Stomach (tissue), 9 donors: ENCODE results near the gene DLX2. TPM values are rescaled to one million over a fixed set of nuclear protein-coding genes. Genes with fewer than 3 reads are reported as not detected.
"Not testable (repeated sequence)": the region's sequence is repeated elsewhere in the genome, so short reads cannot be mapped to it uniquely, and the experiment has no call there.

Experiments used
- DNase-seq, 2 donors: peaks; one replicate each; pipeline versions ENCODE4 v3.0.0 to v3.0.0-alpha.2; 2013 to 2019
- H3K27ac ChIP-seq, 5 donors: fragments of 200-600 bp in 4 of 5; sonication (generic) in 4 of 5; one replicate each; pipeline ENCODE4 v1.5.1; 2013 to 2019; ENCODE audit warnings: mild to moderate bottlenecking in 1 of 5, moderate library complexity in 1 of 5
- H3K27me3 ChIP-seq, 3 donors: fragments of 200-600 bp; sonication (generic); one replicate each; pipeline ENCODE4 v1.5.1; 2017 to 2019; ENCODE audit warnings: mixed run types in 1 of 3
- H3K36me3 ChIP-seq, 4 donors: fragments of 200-600 bp; sonication (generic); 1 replicate in 3 of 4; 2 replicates in 1 of 4; pipeline ENCODE4 v1.5.1; 2016 to 2019
- H3K4me1 ChIP-seq, 4 donors: fragments of 200-600 bp; sonication (generic); one replicate each; pipeline ENCODE4 v1.5.1; 2016 to 2019
- H3K4me3 ChIP-seq, 4 donors: fragments of 200-600 bp; sonication (generic) in 3 of 4; one replicate each; pipeline ENCODE4 v1.5.1; 2016 to 2019; ENCODE audit warnings: mild to moderate bottlenecking in 1 of 4
- H3K9me3 ChIP-seq, 4 donors: fragments of 200-600 bp; sonication (generic); one replicate each; pipeline ENCODE4 v1.5.1; 2016 to 2019
- CTCF ChIP-seq, 7 experiments: fragments of 450-650 bp in 4 of 7; fragments of 200-600 bp in 3 of 7; sonication (generic) in 3 of 7; IDR thresholded peaks; one replicate each; pipeline ENCODE4 v1.5.1; 2016 to 2019; ENCODE audit warnings: antibody characterized with exemption in 7 of 7, control low read depth in 2 of 7, mild to moderate bottlenecking in 1 of 7
- EP300 ChIP-seq: sonication (generic); formaldehyde crosslinking; IDR thresholded peaks from one replicate; pipeline ENCODE4 v1.6.1; 2017; ENCODE audit warnings: antibody characterized with exemption
- POLR2A ChIP-seq, 4 donors: fragments of 450-650 bp; IDR thresholded peaks; one replicate each; pipeline ENCODE4 v1.6.1; 2016; ENCODE audit warnings: antibody characterized with exemption in 4 of 4, control low read depth in 2 of 4, mild to moderate bottlenecking in 1 of 4, moderate library complexity in 1 of 4
- POLR2AphosphoS5 ChIP-seq, 3 donors: sonication (generic); formaldehyde crosslinking; IDR thresholded peaks; one replicate each; pipeline ENCODE4 v1.6.1; 2016; ENCODE audit warnings: antibody characterized with exemption in 3 of 3
- whole genome bisulfite sequencing, 5 donors: extraction: QIAGEN DNeasy Blood & Tissue Kit in 3 of 5; methylation state at CpG; one replicate each; pipeline versions ENCODE4 v1.1.5 to v1.1.7; 2013 to 2018; 5-methylcytosine and 5-hydroxymethylcytosine counted together
- intact Hi-C: fragments of 100-400 bp; cut with DNase I; formaldehyde crosslinking; loops from one replicate; pipeline ENCODE4 v1.15.1; 2023; ENCODE audit warnings: low total_unique reads
- polyA plus RNA-seq, 3 donors: library from polyadenylated mRNA; stranded (reverse); fragments of 200-250 nt; gene quantifications; one replicate each; pipeline ENCODE4 v1.2.3, GENCODE V29; 2013
- total RNA-seq, 5 donors: library from RNA; depleted of rRNA; stranded (reverse); fragments of >200 nt; gene quantifications; one replicate each; pipeline versions ENCODE4 v1.1.0 to v1.2.3, GENCODE V29; 2014 to 2016
- donor health status: healthy with polysubstance abuse.
- donor health status: Bipolar disorder and iron deficiency.
- donor health status: healthy.

DLX2 gene
- total and polyA plus RNA-seq, 8 donors = 0.03 TPM; not detected in 7

- Histone ChIP-seq H3K4me1 (no peaks in the 10 kb centered on the region), H3K4me3 (no peak overlapping the region), H3K9me3 (no peaks in the 10 kb centered on the region), H3K36me3 (no peaks in the 10 kb centered on the region), H3K27me3 (peaks cover 0 to 19% (median 6%) of the 10 kb centered on the region in 3 donors), H3K27ac (no peak overlapping the region)
- DNase-seq = no peak
- intact Hi-C loops = no loop called here
- TF ChIP-seq EP300 = no peak
- TF ChIP-seq POLR2AphosphoS5 (IDR thresholded peaks at IDR 0.05) = no peak
- TF ChIP-seq POLR2A (IDR thresholded peaks at IDR 0.05) = no peak
- no peak for TF ChIP-seq CTCF (IDR thresholded peaks at IDR 0.05)
Measured at GRCh38 chr2:172119089-172119488, 16.4 kb upstream of the DLX2 start.

- peaks cover 0 to 32% (median 6%) of the 10 kb centered on the region in 3 donors for H3K27me3 ChIP-seq
- WGBS, 5 donors = 62 to 79% (median 67%) methylated on average over 5 of the region's 5 CpGs
- no peaks in the 10 kb centered on the region for H3K4me1 ChIP-seq
- H3K36me3 ChIP-seq = no peaks in the 10 kb centered on the region
- intact Hi-C loops = no loop called here
- H3K9me3 ChIP-seq = no peaks in the 10 kb centered on the region
- no peak for TF ChIP-seq POLR2A (IDR thresholded peaks at IDR 0.05)
- no peak for TF ChIP-seq CTCF (IDR thresholded peaks at IDR 0.05)
- TF ChIP-seq POLR2AphosphoS5 (IDR thresholded peaks at IDR 0.05) = no peak
- TF ChIP-seq EP300 = no peak
- no peak overlapping the region for H3K4me3 ChIP-seq
- H3K27ac ChIP-seq = no peak overlapping the region
- DNase-seq = no peak
Measured at GRCh38 chr2:172116107-172116506, 13.4 kb upstream of the DLX2 start.

GRCh38 chr2:172114579-172114978 lies 11.9 kb upstream of the DLX2 start:
- Histone ChIP-seq H3K4me1 (no peaks in the 10 kb centered on the region), H3K4me3 (no peak overlapping the region), H3K9me3 (no peaks in the 10 kb centered on the region), H3K27ac (no peak overlapping the region), H3K36me3 (no peaks in the 10 kb centered on the region), H3K27me3 (peaks cover 0 to 42% (median 11%) of the 10 kb centered on the region in 3 donors)
- 30 to 51% (median 40%) methylated on average over 3 of the region's 3 CpGs for WGBS, 5 donors
- TF ChIP-seq EP300 = no peak
- no peak for TF ChIP-seq POLR2AphosphoS5 (IDR thresholded peaks at IDR 0.05)
- TF ChIP-seq POLR2A (IDR thresholded peaks at IDR 0.05) = no peak
- TF ChIP-seq CTCF (IDR thresholded peaks at IDR 0.05) = no peak
- DNase-seq = no peak
- intact Hi-C loops = no loop called here

GRCh38 chr2:172114176-172114575 lies 11.5 kb upstream of the DLX2 start:
- DNase-seq, intact Hi-C loops, H3K9me3 ChIP-seq, H3K27ac ChIP-seq, H3K4me3 ChIP-seq, H3K36me3 ChIP-seq, H3K4me1 ChIP-seq: not testable (repeated sequence)
- WGBS, 5 donors = 89 to 94% (median 90%) methylated on average over 6 of the region's 6 CpGs
- peaks cover 0 to 44% (median 12%) of the 10 kb centered on the region in 3 donors for H3K27me3 ChIP-seq

GRCh38 chr2:172113617-172114016 lies 10.9 kb upstream of the DLX2 start:
- no peak for TF ChIP-seq POLR2A (IDR thresholded peaks at IDR 0.05)
- peak in 1 of 7 experiments; percentile 5 for TF ChIP-seq CTCF (IDR thresholded peaks at IDR 0.05)
- no peak for TF ChIP-seq EP300
- Histone ChIP-seq H3K36me3 (no peaks in the 10 kb centered on the region), H3K27ac (no peak overlapping the region), H3K27me3 (peaks cover 0 to 50% (median 18%) of the 10 kb centered on the region in 3 donors), H3K4me1 (no peaks in the 10 kb centered on the region), H3K9me3 (no peaks in the 10 kb centered on the region), H3K4me3 (no peak overlapping the region)
- DNase-seq = peak in 1 of 2 donors; percentile 50
- WGBS, 5 donors = 25 to 48% (median 44%) methylated on average over 2 of the region's 2 CpGs
- intact Hi-C loops = no loop called here
